ENCODE measurements around the gene ANGPTL8.

ANGPTL8 gene, protein sequence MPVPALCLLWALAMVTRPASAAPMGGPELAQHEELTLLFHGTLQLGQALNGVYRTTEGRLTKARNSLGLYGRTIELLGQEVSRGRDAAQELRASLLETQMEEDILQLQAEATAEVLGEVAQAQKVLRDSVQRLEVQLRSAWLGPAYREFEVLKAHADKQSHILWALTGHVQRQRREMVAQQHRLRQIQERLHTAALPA

DNA sequence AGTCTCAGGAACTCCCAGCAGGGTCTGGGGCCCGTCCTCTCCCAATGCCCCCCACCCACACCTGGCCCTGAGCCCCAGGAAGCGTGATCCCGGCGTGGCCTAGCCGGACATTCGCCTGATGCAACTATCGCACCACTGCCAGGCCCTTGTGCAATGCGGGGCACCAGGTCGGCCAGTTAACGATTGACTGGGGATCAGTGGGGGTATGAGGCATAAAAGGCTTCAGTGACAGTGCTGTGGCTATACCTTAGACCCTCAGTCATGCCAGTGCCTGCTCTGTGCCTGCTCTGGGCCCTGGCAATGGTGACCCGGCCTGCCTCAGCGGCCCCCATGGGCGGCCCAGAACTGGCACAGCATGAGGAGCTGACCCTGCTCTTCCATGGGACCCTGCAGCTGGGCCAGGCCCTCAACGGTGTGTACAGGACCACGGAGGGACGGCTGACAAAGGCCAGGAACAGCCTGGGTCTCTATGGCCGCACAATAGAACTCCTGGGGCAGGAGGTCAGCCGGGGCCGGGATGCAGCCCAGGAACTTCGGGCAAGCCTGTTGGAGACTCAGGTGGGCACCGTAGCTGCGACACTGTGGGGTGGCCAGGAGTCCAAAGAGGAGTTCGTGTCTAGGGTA is at the start of gene ANGPTL8:
TSS of gene ANGPTL8 (plus strand) at position 243 of the 624 bp plus-strand sequence. CDS start at position 262, 19 bp downstream.
- DNase-seq, result no peak

- no peak for DNase-seq
These were observed 48.9 kb upstream of the ANGPTL8 start for GRCh38 chr19:11190501-11190900.

GRCh38 chr19:11191273-11191755 is 48.1 kb upstream of the ANGPTL8 start:
- no peak for DNase-seq

DNA sequence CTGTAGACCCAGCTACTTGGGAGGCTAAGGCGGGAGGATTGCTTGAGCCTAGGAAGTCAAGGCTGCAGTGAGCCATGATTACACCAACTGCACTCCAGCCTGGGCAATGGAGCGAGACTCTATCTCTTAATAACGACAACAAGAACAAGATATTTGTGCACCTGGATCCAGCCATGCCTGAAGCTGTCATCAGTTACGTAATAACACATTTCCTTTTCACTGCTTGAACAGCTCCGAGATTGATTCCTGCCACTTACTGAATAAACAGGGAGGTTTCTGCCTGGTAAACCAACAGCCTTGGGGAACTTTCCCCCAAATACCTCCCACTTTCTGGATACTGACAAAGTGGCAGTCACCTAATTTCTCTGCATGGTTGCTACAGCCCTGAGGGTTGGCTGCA is 47.5 kb upstream of the ANGPTL8 start:
- DNase-seq, result no peak

GRCh38 chr19:11192957-11193939 is 46.2 kb upstream of the ANGPTL8 start:
- DNase-seq, result no peak

- no peak for DNase-seq
These were observed 45.2 kb upstream of the ANGPTL8 start for GRCh38 chr19:11194173-11194572.

DNA sequence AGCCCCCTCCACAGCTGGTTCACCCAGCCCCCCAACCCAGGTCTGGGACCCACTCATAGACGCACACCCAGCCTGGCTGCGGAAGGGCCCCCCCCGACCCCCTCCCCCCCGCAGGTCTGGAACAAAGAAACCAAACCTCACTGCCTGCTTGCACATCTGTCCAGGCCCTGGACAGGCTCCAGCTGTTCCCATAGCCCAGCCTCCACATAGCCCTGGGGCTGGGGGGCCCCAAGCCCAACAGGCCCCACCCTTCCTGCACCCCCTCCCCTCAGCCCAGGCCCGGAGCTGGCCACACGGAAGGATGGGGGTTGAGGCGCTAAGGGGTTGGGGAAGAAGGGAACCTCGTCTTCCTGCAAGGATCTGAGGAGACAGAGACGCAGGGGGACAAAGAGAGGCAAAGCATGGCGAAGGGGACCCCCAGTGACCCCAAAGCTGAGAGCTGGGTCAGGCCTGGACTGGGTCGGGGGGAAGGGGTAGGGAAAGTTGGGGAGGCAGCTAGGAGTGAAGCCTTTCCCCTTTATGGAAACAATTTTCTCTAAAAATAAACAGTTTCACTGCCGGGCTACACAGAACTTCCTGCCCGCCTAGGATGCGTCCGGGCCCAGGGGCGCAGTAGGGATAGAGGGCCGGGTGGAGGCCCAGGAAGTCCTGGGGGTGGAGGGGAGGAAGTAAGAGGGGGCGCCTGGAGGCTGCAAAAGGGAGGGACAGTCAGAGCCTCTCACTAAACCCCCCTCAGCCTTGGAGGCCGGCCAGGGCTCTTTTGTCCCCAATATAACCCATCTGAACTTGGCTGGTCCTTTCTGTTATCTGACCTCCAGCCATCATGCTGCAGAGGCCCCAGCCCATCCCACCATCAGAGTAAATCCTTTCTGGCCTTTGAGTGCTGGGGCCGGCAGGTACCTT is 44.5 kb upstream of the ANGPTL8 start:
- no peak for DNase-seq

GRCh38 chr19:11195681-11196080 is 43.7 kb upstream of the ANGPTL8 start:
- DNase-seq, result no peak

GRCh38 chr19:11196406-11197287 is 42.8 kb upstream of the ANGPTL8 start:
- DNase-seq, result no peak

DNA sequence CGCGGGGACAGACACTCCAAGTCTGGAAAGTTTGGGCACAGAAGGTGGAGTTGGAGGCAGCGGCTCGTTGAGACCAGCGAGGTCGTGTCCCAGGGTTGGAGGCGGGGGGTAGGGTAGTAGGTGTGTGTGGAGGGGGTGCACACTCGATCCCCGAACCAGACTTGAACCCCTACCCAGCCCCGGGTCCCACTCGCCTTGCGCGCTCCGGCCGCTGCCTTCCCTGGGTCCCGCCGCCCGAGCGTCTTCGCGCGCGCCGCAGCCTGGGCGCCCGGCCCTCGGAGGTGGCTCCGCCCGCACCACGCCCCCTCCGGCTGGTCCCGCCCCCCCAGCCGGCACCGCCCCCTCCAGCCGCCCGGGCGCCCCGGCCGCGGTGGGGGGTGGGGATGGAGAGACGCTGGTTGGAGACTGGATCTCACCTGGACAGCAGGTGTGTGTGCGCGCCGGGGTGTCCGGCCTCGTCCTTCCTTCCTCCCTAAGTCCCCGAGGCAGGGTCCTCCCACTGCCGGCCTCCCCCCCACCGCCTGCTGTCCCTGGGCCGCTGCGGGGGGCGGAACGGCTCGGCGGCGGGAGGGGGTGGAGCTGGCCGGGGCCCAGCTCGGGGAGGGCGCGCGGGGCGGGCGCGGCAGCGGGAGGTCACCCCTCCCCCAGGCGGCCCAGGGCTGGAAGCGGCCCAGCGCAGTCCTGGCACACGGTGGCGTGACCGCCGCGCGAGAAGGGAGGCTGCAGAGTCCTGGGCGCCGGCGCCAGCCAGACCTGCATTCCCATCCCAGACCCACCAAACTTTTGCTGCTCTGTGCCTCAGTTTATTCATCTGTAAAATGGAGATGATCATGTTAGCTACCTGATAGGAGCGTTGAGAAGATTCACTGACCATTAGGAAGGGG is 41.9 kb upstream of the ANGPTL8 start, which contains the start of gene KANK2:
TSS of gene KANK2 (minus strand) at position 255 of the 884 bp plus-strand sequence. CDS start 3,034 bp downstream, outside the sequence.
- DNase-seq, result no peak

DNA sequence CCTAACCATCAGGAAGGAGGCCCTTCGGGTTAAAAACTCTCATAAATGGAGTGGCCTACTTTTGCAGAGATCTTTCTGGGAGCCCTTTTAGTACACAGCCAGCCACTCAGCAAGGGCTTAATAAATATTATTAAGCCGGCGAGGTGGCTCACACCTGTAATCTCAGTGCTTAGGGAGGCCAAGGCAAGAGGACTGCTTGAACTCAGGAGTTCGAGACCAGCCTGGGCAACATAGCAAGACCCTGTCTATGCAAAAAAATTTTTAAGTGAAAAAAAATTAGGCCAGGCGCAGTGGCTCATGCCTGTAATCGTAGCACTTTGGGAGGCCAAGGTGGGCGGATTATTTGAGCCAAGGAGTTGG is 41.3 kb upstream of the ANGPTL8 start:
- no peak for DNase-seq

DNA sequence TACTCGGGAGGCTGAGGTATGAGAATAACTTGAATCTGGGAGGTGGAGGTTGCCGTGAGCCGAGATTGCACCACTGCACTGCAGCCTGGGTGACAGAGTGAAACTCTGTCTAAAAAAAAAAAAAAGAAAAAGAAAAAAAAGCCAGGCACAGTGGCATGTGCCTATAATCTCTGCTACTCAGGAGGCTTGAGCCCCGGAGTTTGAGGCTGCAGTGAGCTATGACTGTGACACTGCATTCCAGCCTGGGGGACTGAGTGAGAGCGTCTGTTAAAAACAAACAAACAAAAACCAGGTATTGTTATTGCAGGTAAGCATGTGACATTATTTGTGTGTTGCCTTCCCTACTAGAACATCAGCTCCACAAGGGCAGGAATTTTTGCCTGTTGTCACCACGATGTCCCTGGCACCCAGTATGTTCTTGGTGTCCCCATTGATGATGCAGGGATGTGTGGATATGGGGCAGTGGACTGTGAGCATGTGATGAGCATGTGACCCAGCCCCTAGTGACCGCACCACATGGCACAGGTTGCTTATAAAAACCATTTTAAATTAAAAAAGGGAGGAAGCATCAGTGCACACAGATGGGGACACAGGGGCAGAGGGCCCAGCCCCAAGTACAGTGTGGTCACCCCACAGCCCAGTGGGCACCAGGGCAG is 40.5 kb upstream of the ANGPTL8 start:
- no peak for DNase-seq

DNA sequence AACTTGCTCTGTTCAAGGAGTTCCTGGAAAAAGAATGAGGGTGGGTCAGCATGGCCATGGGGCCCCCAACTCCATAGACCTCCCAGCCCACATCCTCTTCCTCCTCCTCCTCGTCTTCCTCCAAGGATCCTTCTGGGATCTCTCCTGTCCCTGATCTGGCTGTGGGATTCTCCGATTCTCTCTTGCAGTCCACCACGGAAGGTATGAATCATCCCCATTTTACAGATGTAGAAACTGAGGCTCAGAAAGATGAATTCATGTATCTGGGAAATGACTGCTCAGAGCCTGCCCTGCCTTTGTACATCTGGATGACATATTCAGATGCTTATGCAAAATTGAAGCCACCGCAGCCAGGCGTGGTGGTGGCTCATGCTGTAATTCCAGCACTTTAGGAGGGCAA is 39.9 kb upstream of the ANGPTL8 start:
- no peak for DNase-seq

- no peak for DNase-seq
These were observed 39.3 kb upstream of the ANGPTL8 start for GRCh38 chr19:11200015-11200574.

GRCh38 chr19:11200931-11201330 is 38.5 kb upstream of the ANGPTL8 start:
- no peak for DNase-seq

- no peak for DNase-seq
These were observed 37.6 kb upstream of the ANGPTL8 start for GRCh38 chr19:11201791-11202190.

- DNase-seq, result no peak
These were observed 36.8 kb upstream of the ANGPTL8 start for GRCh38 chr19:11202488-11203193.

DNA sequence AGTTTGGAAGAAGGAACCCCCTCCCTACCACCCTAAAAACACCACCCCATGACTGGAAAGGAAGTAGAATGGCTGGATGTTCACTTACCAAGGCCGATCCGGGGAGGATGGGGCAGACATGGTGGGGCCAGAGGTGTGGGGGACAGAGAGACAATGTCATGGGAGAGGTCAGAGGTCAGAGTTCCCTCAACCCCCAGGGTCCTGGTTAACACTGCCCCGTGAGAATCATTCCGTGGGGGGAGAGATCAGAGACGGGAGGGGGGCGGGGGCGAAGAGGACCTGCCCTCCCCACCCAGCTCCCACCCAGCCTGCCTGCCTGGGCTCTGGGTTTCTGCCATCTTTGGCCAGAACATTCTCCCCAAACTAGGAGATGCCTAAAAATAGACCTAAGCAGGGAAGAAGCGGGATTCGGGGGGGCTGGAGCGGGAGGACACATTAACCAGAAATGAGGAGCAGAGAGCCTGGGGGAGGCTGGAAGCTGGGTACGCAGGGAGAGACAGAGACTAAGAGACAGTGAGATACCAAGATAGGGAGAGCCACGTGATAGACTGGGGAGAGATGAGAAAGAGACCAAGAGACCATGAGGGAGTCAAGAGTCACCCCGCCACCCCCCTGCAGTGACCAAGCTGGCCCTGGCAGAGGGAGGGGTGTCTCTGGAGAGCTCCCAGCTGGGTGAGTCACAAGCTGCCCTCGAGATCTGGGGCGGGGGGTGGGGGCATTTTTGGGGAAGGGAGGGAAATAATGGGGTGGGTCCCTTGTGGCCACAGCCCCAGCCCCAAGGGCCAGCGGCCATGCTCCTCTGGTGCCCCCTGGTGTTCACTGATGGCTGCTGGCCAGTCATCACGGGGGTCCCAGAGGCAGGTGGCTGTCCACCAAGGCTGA is 36.0 kb upstream of the ANGPTL8 start:
- DNase-seq, result peak; percentile 7
